Common myeloid progenitor, CD34-positive (primary cell): ENCODE data around the gene TEX14.
"Not testable (repeated sequence)": the region's sequence is repeated elsewhere in the genome, so short reads cannot be mapped to it uniquely, and the experiment has no call there.

Experiments used
- CTCF ChIA-PET: fragments of 350-600 bp; sonication (Branson Sonifier 250); formaldehyde crosslinking; loops from one replicate; lab custom pipeline; 2021; ENCODE audit warnings: antibody characterized with exemption; lab: Charles Lee
- POLR2A ChIA-PET: fragments of 350-600 bp; sonication (Branson Sonifier 250); formaldehyde crosslinking; loops from one replicate; lab custom pipeline; 2021; ENCODE audit warnings: antibody characterized with exemption; lab: Charles Lee
- DNase-seq, 3 donors: peaks; one replicate each; pipeline versions ENCODE4 v3.0.0 to v3.0.0-alpha.2; 2013
- H3K27ac ChIP-seq, 2 experiments: 1 replicate in 1 of 2; 2 replicates in 1 of 2; pipeline ENCODE4 v1.7.0; 2013; ENCODE audit warnings: inconsistent platforms in 2 of 2, low read length in 2 of 2, mild to moderate bottlenecking in 2 of 2, low read depth in 1 of 2, moderate library complexity in 1 of 2; ENCODE audit not compliant: severe bottlenecking in 2 of 2, insufficient read depth in 1 of 2, poor library complexity in 1 of 2
- H3K27me3 ChIP-seq, 5 experiments: replicated peaks in 2 of 5; 1 replicate in 3 of 5; 2 replicates in 2 of 5; pipeline versions ENCODE4 v1.6.1 to v1.7.0; 2013; ENCODE audit warnings: low read length in 4 of 5, mild to moderate bottlenecking in 2 of 5, moderate library complexity in 2 of 5, inconsistent platforms in 1 of 5; ENCODE audit not compliant: insufficient read depth in 5 of 5, control insufficient read depth in 4 of 5
- H3K36me3 ChIP-seq, 4 experiments: 1 replicate in 2 of 4; 2 replicates in 2 of 4; pipeline versions ENCODE4 v1.6.1 to v1.7.0; 2013; ENCODE audit warnings: low read length in 3 of 4, control low read depth in 1 of 4, mild to moderate bottlenecking in 1 of 4; ENCODE audit not compliant: control insufficient read depth in 4 of 4, insufficient read depth in 4 of 4
- H3K4me1 ChIP-seq, 4 experiments: 1 replicate in 3 of 4; 2 replicates in 1 of 4; pipeline versions ENCODE4 v1.6.1 to v1.7.1; 2013; ENCODE audit warnings: low read length in 3 of 4, mild to moderate bottlenecking in 3 of 4, control low read depth in 1 of 4, inconsistent platforms in 1 of 4, moderate library complexity in 1 of 4; ENCODE audit not compliant: control insufficient read depth in 4 of 4, insufficient read depth in 4 of 4; ENCODE audit errors: control extremely low read depth in 1 of 4
- H3K4me3 ChIP-seq, 7 experiments: 1 replicate in 4 of 7; 2 replicates in 3 of 7; pipeline versions ENCODE4 v1.5.1 to v1.7.0; 2013; ENCODE audit warnings: mild to moderate bottlenecking in 7 of 7, low read length in 6 of 7, moderate library complexity in 6 of 7, inconsistent platforms in 2 of 7, low read depth in 2 of 7, control low read depth in 1 of 7; ENCODE audit not compliant: insufficient read depth in 4 of 7, control insufficient read depth in 1 of 7; ENCODE audit errors: extremely low read depth in 1 of 7
- H3K9me3 ChIP-seq, 5 experiments: 1 replicate in 4 of 5; 2 replicates in 1 of 5; pipeline versions ENCODE4 v1.6.1 to v1.7.1; 2013; ENCODE audit warnings: low read length in 4 of 5, mild to moderate bottlenecking in 2 of 5, inconsistent platforms in 1 of 5, low read depth in 1 of 5, moderate library complexity in 1 of 5; ENCODE audit not compliant: control insufficient read depth in 4 of 5, insufficient read depth in 2 of 5; ENCODE audit errors: control extremely low read depth in 1 of 5
- whole genome bisulfite sequencing: methylation state at CpG from one replicate; pipeline ENCODE4 v1.1.5; 2013; ENCODE audit not compliant: insufficient coverage; 5-methylcytosine and 5-hydroxymethylcytosine counted together

TEX14 gene

GRCh38 chr17:58692239-58693055, 602 bp upstream of the TEX14 start, which contains the start of gene RAD51C:
Gene RAD51C, plus strand, starts transcription at chr17:58692602. Its CDS starts 42 bp downstream, at chr17:58692644.
- no peaks in the 10 kb centered on the region for H3K9me3 ChIP-seq
- peaks cover 0 to 6% (median 0%) of the 10 kb centered on the region in 4 experiments for H3K36me3 ChIP-seq
- peak within 1 kb of the TSS; percentile 60 to 91 (median 75) for H3K4me3 ChIP-seq
- peak; percentile 86 to 96 (median 93) for DNase-seq
- peak within 1 kb of the TSS; percentile 65 to 84 for H3K27ac ChIP-seq
- CTCF ChIA-PET: interaction anchor here (1.6 kb wide), 1 partner anchor 11 kb away, joined by 7 read pairs; no protein-coding TSS in a partner anchor
- POLR2A ChIA-PET: interaction anchor here (0.6 to 2.4 kb wide), 3 partner anchors 25 to 61 kb away, joined by 3 to 15 read pairs (median 4); no protein-coding TSS in a partner anchor
- WGBS: 18% methylated on average over 36 of the region's 50 CpGs
- peaks cover 9 to 24% (median 16%) of the 10 kb centered on the region in 4 experiments for H3K4me1 ChIP-seq
- no peaks in the 10 kb centered on the region for H3K27me3 ChIP-seq

- DNase-seq, H3K9me3 ChIP-seq, H3K27ac ChIP-seq, POLR2A ChIA-PET, H3K36me3 ChIP-seq, H3K4me3 ChIP-seq, H3K27me3 ChIP-seq: not testable (repeated sequence)
- CTCF ChIA-PET: interaction anchor here (0.7 to 1.1 kb wide), 3 partner anchors 9 to 104 kb away, joined by 3 to 4 read pairs (median 3); no protein-coding TSS in a partner anchor
- WGBS: 88% methylated on average over 1 of the region's 7 CpGs
- peaks cover 9 to 24% (median 16%) of the 10 kb centered on the region in 4 experiments for H3K4me1 ChIP-seq
These were observed 1.8 kb downstream of the TEX14 start for GRCh38 chr17:58690033-58690432.

- H3K4me1 ChIP-seq: peaks cover 7 to 16% (median 11%) of the 10 kb centered on the region in 4 experiments
- ChIA-PET POLR2A (no interaction called here), CTCF (no interaction called here)
- H3K27me3 ChIP-seq: no peaks in the 10 kb centered on the region
- H3K9me3 ChIP-seq: no peaks in the 10 kb centered on the region
- DNase-seq: no peak
- no peaks in the 10 kb centered on the region for H3K36me3 ChIP-seq
- H3K27ac ChIP-seq: no peak overlapping the region
- H3K4me3 ChIP-seq: no peak overlapping the region
- no CpG with 5 or more reads among the region's 2 CpGs for WGBS
These were observed 3.3 kb downstream of the TEX14 start for GRCh38 chr17:58688521-58688920.

GRCh38 chr17:58686980-58687379, 4.9 kb downstream of the TEX14 start:
- Histone ChIP-seq H3K4me1 (peaks cover 0 to 2% (median under 1%) of the 10 kb centered on the region in 4 experiments), H3K9me3 (no peaks in the 10 kb centered on the region), H3K4me3 (no peak overlapping the region), H3K27me3 (no peaks in the 10 kb centered on the region), H3K36me3 (no peaks in the 10 kb centered on the region), H3K27ac (no peak overlapping the region)
- CTCF ChIA-PET: no interaction called here
- WGBS: 71% methylated on average over 1 of the region's 4 CpGs
- POLR2A ChIA-PET: no interaction called here
- DNase-seq: no peak

- CTCF ChIA-PET, H3K4me1 ChIP-seq, DNase-seq, H3K36me3 ChIP-seq, H3K4me3 ChIP-seq, H3K27ac ChIP-seq, POLR2A ChIA-PET, H3K27me3 ChIP-seq, H3K9me3 ChIP-seq: not testable (repeated sequence)
- 100% methylated on average over 1 of the region's 6 CpGs for WGBS
These were observed 7.4 kb downstream of the TEX14 start for GRCh38 chr17:58684462-58684861.

GRCh38 chr17:58684003-58684402, 7.8 kb downstream of the TEX14 start:
- CTCF ChIA-PET: no interaction called here
- H3K36me3 ChIP-seq: no peaks in the 10 kb centered on the region
- POLR2A ChIA-PET: no interaction called here

GRCh38 chr17:58680038-58680369, 11.8 kb downstream of the TEX14 start:
- Histone ChIP-seq H3K36me3 (no peaks in the 10 kb centered on the region), H3K27ac (no peak overlapping the region), H3K27me3 (no peaks in the 10 kb centered on the region), H3K4me3 (no peak overlapping the region), H3K9me3 (no peaks in the 10 kb centered on the region), H3K4me1 (no peaks in the 10 kb centered on the region)
- no peak for DNase-seq
- ChIA-PET POLR2A (no interaction called here), CTCF (no interaction called here)
- WGBS: 100% methylated on average over 2 of the region's 6 CpGs

More at GRCh38 chr17:58684003-58684402, 7.8 kb downstream of the TEX14 start:
- 90% methylated on average over 5 of the region's 10 CpGs for WGBS
- H3K9me3 ChIP-seq: no peaks in the 10 kb centered on the region
- no peak overlapping the region for H3K27ac ChIP-seq
- H3K4me1 ChIP-seq: no peaks in the 10 kb centered on the region
- no peak for DNase-seq
- no peaks in the 10 kb centered on the region for H3K27me3 ChIP-seq
- H3K4me3 ChIP-seq: no peak overlapping the region
